Cardiac fibroblast (primary cell): ENCODE data around the gene ALK.

ENCODE experiments used
- DNase-seq, 2 donors: peaks; one replicate each; pipeline versions ENCODE4 v3.0.0 to v3.0.0-alpha.2; 2010; ENCODE audit warnings: low read depth in 2 of 2
- H3K4me3 ChIP-seq, 2 donors: replicated peaks in 1 of 2; 1 replicate in 1 of 2; 2 replicates in 1 of 2; pipeline ENCODE4 v1.5.1; 2011; ENCODE audit warnings: low read depth in 2 of 2, low read length in 2 of 2, mild to moderate bottlenecking in 2 of 2, moderate library complexity in 1 of 2
- CTCF ChIP-seq: IDR thresholded peaks from one replicate; pipeline ENCODE4 v1.5.1; 2011; ENCODE audit warnings: low read depth, mild to moderate bottlenecking, low read length, inconsistent platforms

ALK gene

GRCh38 chr2:29240601-29241000, 680.8 kb downstream of the ALK start:
- no peak overlapping the region for H3K4me3 ChIP-seq
- no peak for DNase-seq
- no peak for TF ChIP-seq CTCF

GRCh38 chr2:29239209-29239960, 682.0 kb downstream of the ALK start:
- TF ChIP-seq CTCF = no peak
- no peak overlapping the region for H3K4me3 ChIP-seq
- no peak for DNase-seq

GRCh38 chr2:29238497-29238896, 682.9 kb downstream of the ALK start:
- TF ChIP-seq CTCF = peak; percentile 97
- peak; percentile 33 to 55 for DNase-seq
- no peak overlapping the region for H3K4me3 ChIP-seq

GRCh38 chr2:29236074-29236473, 685.3 kb downstream of the ALK start:
- TF ChIP-seq CTCF = no peak
- DNase-seq = no peak
- no peak overlapping the region for H3K4me3 ChIP-seq

GRCh38 chr2:29235411-29235810, 686.0 kb downstream of the ALK start:
- no peak for DNase-seq
- no peak for TF ChIP-seq CTCF
- no peak overlapping the region for H3K4me3 ChIP-seq

- DNase-seq = no peak
- H3K4me3 ChIP-seq = no peak overlapping the region
- no peak for TF ChIP-seq CTCF
Observed at GRCh38 chr2:29233428-29233827, 688.0 kb downstream of the ALK start.

GRCh38 chr2:29232041-29232440, 689.3 kb downstream of the ALK start:
- TF ChIP-seq CTCF = no peak
- no peak for DNase-seq
- H3K4me3 ChIP-seq = no peak overlapping the region
